ENCODE results near the gene EXT2.

DNA sequence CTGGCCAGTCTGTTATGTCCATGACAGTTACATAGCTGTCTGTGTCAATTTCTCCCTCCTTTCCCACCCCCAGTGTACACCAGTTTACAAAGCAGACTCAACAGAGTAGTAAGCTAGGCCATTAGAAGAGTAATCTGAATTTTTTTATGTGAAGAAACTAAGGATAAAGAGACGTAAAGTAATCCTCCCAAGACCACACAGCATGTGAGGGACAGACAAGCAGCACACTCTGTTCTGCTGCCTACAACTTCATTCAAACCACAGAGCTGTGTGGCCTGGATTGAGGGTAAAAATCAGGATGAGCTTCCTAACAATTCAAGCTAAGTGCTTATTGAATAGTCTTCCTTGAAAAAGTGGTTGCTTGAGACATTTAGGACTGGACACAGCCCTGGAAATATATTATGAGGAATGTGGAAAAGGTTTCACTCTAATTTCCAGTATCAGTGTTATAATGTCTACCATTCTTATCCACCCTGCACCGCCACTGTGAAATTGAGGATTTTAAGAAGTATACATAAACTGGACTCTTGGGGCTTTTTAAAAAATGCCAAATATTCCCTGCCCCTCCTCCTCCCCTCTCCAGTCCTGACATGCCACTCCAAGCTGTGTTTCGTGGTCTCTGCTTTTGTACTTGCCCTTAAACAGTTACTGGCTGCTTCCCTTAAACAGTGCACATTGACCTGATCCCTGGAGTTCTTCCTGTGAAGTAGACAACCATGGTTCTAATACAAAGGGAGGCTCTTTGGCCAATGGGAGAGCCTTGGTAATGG is 40.9 kb downstream of the EXT2 start:
- TF ChIP-seq EZH2 (IDR thresholded peaks at IDR 0.05; ENCODE audit: borderline replicate concordance, insufficient read depth, low read length, poor library complexity, severe bottlenecking) = no peak
- no peak for TF ChIP-seq CTCF (IDR thresholded peaks at IDR 0.05; ENCODE audit: poor library complexity, severe bottlenecking)
- TF ChIP-seq POLR2AphosphoS5 (IDR thresholded peaks at IDR 0.05) = no peak
- no peak for TF ChIP-seq TAF1 (IDR thresholded peaks at IDR 0.05; ENCODE audit: low read depth)

Data from neural cell (in vitro differentiated cells).